Measurements from ENCODE around the gene CEP63.

The CEP63 gene

GRCh38 chr3:134511500-134511899, 25.6 kb downstream of the CEP63 start:
- no peak overlapping the region for H3K27ac ChIP-seq
- POLR2A ChIA-PET (ENCODE audit: low non-redundant PET), result no interaction called here
- no peak for TF ChIP-seq CTCF (conservative IDR thresholded peaks at IDR 0.05; ENCODE audit: low read depth)
- no peak for DNase-seq (ENCODE audit: low spot score)
- CTCF ChIA-PET, result interaction anchor here (0.7 kb wide), 1 partner anchor 606 kb away, joined by 3 read pairs; no protein-coding TSS in a partner anchor

- POLR2A ChIA-PET (ENCODE audit: low non-redundant PET), result no interaction called here
- H3K27ac ChIP-seq, result no peak overlapping the region
- no peak for DNase-seq (ENCODE audit: low spot score)
- CTCF ChIA-PET, result no interaction called here
- TF ChIP-seq CTCF (conservative IDR thresholded peaks at IDR 0.05; ENCODE audit: low read depth), result no peak
Observed at GRCh38 chr3:134516905-134517304, 31.0 kb downstream of the CEP63 start.

DNA sequence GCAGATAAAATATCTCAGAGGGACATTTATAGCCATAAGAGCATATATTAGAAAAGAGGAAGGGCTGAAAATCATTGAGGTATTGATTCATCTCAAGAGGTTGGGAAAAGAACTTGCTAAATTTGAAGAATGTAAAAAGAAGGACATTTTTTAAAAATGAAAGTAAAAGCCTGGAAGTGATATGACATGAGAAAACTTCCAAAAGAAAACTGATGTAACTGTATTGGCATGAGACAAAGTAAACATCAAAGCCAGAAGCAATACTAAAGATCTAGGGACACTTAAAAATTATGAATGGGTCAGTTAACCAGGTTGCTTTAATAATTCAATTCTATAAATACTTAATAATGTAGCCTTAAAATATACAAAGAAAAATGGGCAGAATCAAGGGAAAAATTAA, 31.9 kb downstream of the CEP63 start:
- TF ChIP-seq CTCF (conservative IDR thresholded peaks at IDR 0.05; ENCODE audit: low read depth), result no peak
- ChIA-PET CTCF (interaction anchor here (1.0 kb wide), 1 partner anchor 116 kb away, joined by 3 read pairs; no protein-coding TSS in a partner anchor), POLR2A (ENCODE audit: low non-redundant PET) (no interaction called here)
- H3K27ac ChIP-seq, result no peak overlapping the region
- DNase-seq (ENCODE audit: low spot score), result no peak

- no peak for DNase-seq (ENCODE audit: low spot score)
- no peak overlapping the region for H3K27ac ChIP-seq
- CTCF ChIA-PET, result no interaction called here
- TF ChIP-seq CTCF (conservative IDR thresholded peaks at IDR 0.05; ENCODE audit: low read depth), result no peak
- POLR2A ChIA-PET (ENCODE audit: low non-redundant PET), result no interaction called here
Observed at GRCh38 chr3:134522541-134522940, 36.7 kb downstream of the CEP63 start.

DNA sequence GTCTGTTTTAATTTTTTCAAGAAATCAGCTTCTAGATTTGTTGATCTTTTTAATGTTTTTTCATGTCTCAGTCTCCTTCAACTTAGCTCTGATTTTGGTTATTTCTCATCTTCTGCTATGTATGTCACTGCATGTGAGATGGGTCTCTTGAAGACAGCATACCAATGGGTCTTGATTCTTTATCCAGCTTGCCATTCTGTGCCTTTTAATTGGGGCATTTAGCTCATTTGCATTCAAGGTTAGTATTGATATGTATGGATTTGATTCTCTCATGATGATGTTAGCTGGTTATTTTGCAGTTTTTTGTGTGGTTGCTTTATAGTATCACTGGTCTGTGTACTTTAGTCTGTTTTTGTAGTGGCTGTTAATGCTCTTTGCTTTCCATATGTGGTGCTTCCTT, 39.4 kb downstream of the CEP63 start:
- ChIA-PET POLR2A (ENCODE audit: low non-redundant PET) (no interaction called here), CTCF (interaction anchor here (0.7 kb wide), 1 partner anchor 1143 kb away, joined by 3 read pairs; no protein-coding TSS in a partner anchor)
- no peak for DNase-seq (ENCODE audit: low spot score)
- TF ChIP-seq CTCF (conservative IDR thresholded peaks at IDR 0.05; ENCODE audit: low read depth), result no peak
- H3K27ac ChIP-seq, result no peak overlapping the region

GRCh38 chr3:134526319-134526718, 40.5 kb downstream of the CEP63 start:
- no peak for DNase-seq (ENCODE audit: low spot score)
- TF ChIP-seq CTCF (conservative IDR thresholded peaks at IDR 0.05; ENCODE audit: low read depth), result no peak
- no peak overlapping the region for H3K27ac ChIP-seq
- POLR2A ChIA-PET (ENCODE audit: low non-redundant PET), result no interaction called here
- CTCF ChIA-PET, result interaction anchor here (0.6 kb wide), 1 partner anchor 184 kb away, joined by 5 read pairs; no protein-coding TSS in a partner anchor

- ChIA-PET POLR2A (ENCODE audit: low non-redundant PET) (no interaction called here), CTCF (no interaction called here)
- no peak overlapping the region for H3K27ac ChIP-seq
- TF ChIP-seq CTCF (conservative IDR thresholded peaks at IDR 0.05; ENCODE audit: low read depth), result no peak
- no peak for DNase-seq (ENCODE audit: low spot score)
Observed at GRCh38 chr3:134527037-134527436, 41.2 kb downstream of the CEP63 start.
